ENCODE data around the gene CHCHD6.
A peak's percentile ranks its signal among the peaks of the same experiment; 100 is the strongest.

CHCHD6 gene

DNA sequence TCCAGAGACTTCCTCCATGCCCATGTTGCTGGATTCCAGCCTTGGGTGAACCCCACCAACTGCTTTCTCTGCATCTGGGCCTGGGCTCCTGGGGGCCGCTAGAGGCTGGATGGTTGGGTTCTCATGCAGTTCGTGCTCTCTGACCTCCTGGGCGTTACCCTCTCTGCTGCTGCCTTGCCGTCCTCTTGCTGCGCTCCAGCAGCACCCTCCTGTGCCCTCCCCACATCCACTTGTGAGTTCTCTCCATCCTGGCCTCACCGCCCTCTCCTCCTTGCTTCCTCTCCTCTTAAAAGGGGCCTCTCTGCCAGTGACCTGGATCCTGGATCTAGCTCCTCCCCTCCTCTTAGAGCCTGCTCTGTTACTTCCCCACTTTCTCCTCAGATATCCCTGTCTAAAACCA lies 43.7 kb downstream of the CHCHD6 start:
- DNase-seq: no peak

DNA sequence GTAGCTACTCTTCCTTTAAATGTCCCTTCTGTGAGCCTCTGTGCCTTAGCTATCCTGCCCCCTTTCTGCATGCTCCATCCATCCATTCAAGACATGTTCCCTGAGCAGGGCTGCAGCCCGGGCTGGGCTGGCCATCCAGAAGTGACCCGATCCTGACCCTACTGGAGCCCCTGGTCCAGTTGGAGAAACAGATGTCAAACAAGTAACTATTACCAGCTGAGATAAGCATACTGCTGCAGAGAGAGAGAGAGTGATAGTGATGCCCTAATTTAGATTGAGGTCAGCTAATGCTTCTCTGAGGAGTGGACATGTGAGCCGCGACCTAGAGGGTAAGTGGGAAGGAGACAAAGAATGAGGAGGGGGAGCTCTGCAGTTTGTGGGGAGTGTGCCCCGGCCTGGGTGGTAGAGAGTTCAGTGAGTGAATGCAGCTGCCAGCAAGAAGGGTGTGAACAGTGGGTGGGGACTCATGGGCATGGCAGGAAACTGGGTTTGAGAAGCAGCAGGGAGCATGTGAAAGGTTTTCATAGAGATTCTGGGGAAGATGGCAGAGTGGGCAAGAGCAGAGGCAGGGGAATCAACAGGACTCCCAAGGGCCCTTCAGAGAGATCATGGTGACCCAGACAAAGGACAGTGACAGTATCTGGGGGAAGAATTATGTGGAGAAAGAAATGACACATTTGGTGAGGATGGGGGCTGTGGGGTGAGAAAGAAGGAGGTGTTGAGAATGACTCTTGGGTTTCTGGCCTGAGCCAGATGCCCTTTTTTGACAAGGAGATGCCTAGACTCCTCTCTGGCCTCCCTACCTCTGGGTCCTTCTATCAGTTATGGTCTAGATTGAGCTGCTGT lies 44.9 kb downstream of the CHCHD6 start:
- no peak for DNase-seq

DNA sequence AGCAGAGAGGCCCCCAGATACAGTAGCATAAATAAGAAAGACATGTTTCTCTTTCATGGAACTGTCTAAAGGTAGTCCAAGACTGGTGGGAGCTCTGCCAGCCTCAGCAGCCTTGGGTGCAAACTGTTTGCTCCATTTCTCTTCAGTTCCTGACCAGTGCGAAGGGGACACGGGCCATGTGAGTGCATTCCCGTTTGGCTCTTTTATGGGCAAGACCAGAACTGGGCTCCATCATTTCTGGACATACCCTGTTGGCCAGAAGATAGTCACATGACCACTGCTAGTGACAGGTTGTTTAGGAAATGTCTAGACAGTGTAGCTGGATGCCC lies 45.5 kb downstream of the CHCHD6 start:
- no peak for DNase-seq

DNA sequence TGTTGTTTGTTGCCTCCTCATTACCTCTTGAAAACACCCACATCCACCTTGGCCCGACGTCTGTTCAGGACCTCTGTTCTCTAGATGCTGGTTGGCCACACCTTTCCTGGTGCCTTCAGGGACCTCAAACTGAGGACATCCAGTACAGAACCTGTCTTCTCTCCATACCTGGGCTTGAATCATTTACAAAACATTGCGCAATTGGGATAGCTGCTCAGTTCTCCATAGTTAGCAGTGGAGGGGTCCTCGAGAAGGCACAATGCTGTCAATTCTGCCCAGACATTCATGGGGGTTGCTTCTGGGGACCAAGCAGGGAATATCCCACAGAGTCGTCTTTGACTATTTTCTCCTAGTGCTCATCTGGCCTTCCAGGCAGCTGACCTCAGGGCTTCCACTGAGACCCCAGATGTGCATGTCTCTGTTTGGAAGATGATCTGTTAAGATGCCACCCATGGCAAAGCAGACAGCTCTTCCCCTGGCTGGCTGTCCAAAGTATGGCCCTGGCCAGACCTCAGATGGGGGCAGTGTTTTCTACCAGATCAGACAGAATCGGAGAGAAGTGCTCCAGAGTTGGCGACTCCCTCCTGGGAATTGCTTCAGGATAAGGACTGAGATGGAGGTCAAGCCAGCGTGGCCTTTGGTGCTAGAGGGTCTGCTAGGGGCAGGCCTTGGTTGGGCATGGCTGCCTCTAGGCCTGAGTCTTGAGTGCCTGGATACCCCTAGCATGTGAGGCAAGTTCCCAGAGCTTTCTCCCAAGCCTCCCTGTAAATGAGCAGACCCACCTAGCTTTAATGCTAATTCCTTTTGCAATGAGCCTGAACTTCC lies 46.1 kb downstream of the CHCHD6 start:
- no peak for DNase-seq

DNA sequence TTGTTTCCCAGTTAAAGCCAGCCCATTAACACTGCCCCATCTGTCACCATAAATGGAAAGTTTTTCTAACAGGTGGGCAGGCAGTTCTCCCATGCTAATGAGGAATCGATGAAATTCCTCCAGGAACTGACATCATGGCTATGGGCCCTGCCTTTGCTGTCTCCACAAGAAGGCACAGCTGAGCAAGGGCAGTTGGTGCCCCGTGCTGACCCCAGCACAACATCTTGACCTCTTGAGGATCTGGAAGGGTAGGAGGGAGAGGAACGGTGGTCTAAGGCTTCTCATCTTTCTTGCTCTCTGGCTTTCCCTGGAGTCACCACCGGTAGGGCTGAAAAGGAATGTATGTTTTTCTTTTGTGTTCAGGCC lies 46.7 kb downstream of the CHCHD6 start:
- no peak for DNase-seq

DNA sequence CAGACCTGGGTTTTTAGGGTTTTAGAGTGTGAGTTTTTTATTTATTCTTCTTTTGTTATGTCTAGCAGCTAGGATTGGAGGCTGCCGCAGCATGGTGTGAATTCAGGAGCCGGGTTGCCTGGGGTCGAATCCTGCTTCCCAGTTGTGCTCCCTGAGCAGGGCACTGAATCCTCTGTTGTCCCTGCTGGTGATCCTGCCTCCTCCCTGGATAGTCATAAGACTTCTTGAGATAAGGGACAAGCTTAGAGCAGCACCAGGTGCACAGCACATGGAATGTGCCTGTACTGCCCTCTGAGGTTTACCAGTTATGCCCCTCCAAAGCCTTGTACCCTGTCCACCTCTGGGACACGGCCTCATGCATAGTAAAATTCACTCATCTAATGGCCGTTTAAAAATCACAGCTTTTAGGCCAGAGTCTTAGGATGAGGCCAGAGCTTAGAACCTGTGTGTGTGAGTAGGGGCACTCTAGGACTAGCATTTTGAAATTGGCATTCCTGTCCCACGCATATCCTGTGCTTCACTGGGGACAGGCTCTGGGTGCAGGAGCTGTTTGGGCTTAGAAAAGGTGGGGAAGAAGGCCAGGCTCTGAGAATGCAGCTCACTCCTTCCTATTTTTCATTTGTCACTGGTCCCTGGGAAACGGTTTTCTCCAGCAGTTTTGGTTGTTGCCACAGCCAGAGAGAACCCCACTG lies 47.7 kb downstream of the CHCHD6 start:
- DNase-seq: no peak

DNA sequence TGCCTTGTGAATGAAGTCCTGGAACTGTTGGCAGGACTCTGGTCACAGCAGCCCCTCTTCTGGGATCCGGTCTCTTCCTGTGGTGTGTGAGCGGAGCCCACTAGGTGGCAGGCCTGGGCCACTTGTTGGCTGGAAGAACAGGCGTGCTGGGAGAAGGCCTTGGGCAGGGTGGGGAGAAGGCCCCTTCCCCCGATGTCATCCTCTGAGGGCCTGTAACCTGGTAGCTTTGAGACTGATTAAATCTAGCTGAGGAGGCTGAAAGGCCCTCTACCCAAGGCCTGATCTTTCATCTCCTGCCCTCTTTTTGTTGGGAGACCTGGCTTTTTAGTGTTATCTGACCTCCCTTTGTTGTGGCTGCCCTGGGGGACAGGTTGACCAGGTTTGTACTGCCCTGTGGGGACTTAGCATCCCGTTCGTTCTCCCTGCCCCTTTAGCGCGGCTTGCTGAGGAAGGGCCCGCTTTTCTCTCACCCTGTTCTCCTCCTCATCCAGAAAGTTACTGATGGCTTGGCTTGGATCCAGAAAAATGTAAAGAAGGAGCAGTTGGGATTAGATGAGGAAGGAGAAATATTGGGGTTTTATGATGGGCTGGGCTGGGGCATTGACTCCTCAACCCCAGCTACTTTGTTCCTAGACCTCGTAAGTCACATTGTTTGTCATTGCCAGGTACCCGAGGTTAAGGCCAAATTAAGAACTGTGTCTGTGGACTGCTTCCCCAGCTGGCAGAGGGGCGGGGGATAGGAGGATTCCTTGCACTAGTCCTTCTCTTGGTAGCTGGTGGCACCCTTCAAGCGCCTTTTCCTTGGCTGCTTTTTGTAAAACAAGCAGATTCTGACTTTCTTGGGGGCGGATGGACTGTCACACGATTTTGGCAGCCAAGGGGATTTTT lies 48.5 kb downstream of the CHCHD6 start:
- DNase-seq: peak; percentile 8 to 22

DNA sequence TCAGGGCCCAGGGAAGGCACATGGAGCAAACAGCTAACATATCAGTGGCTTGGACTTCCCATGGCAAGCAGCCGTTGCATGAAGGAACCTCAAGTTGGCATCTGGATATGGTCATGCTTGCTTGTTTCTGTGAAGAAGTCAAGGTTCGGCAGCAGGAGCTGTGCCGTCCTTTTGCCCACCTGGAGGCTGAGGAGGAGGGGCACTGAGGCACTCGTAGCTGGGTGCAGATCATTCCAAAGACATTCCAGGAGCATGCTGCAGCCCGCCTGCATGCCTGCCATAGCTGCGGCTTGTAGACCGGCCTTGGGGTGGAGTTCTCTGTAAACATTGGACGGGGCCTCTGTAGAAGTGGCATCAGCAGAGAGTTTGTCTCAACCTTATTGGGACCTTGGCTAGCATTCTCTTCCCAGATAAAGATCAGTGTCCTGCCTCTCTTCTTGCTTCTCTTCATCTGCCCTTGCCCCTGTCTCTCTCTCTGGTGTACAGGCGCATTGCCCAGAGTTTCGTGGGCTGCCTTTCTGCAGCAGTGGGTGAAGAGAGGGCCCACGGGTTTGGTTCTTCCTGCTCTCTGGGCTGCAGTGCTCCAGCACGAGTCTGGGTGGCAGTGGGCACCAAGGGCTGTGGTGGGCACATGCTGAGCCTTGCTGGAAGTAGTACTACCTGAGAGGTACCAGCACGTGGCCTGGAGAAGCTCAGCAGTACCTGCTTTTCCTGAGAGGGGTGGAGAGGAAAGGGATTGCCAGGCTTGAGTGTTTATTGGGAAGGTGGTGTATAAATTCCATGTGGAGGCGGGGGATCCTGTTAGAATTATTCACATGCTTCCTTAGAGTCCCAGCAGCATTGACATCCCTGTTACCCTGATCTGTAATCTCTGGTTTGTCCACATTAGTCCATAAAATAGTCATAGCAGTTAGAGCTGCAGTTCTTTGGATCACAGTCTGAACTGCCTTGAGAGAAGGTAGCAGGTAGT lies 49.4 kb downstream of the CHCHD6 start:
- DNase-seq: no peak

DNA sequence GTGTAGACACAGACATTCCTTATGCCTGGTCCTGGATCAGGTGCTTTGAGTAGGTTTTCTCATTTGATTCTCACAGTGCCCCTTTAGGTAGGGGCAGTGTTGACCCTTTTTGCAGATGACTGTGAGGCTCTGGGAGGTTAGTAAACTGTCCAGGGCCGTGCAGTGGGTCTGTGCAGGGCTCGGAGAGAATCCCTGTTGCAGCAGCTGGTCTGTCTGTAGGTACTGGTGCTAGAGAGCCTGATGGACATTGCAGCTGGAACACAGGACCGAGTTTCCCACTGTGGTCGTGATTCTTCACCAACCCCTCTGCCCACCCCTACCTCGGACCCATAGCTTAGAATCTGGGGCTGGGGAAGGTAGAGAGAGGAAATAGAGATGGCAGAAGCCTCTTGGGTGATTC lies 51.8 kb downstream of the CHCHD6 start:
- no peak for DNase-seq

DNA sequence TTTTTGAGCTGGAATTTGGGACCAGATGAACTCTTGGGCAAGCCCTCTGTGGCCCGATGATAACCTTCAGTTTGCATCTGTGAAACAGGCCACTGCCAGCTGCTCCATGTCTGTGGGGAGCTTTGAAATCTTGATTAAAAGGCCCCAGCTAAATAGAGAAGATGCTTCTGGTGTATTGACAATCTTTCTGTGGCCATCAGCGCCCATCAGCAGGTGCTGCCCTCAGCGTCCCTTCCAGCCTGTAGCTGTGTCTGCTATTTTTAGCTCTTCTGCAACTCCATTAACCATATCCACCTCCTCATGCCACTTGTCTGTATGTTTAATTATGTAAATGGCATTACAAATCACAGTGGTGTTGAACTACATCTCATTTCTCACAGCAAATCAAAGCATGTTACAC lies 54.0 kb downstream of the CHCHD6 start:
- DNase-seq: no peak

DNA sequence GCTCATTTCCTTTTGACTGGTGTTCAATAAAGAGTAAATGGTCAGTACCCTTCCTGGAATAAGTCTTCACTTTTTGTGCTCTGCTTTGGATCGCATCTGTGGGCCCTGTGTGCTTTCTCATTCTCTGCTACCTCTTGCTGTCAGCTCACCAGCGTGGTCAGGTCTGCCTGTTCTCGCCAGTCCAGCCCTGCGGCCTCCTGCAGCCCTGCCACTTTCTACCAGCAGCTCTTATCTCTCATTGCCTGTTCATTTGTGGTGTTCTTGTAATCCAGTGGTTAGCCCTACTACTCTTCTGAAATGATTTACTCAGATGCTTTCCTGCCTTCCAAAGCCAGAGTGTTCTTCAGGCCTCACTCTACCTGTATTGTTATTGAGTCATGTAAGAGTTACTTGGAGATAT lies 54.8 kb downstream of the CHCHD6 start:
- no peak for DNase-seq

DNA sequence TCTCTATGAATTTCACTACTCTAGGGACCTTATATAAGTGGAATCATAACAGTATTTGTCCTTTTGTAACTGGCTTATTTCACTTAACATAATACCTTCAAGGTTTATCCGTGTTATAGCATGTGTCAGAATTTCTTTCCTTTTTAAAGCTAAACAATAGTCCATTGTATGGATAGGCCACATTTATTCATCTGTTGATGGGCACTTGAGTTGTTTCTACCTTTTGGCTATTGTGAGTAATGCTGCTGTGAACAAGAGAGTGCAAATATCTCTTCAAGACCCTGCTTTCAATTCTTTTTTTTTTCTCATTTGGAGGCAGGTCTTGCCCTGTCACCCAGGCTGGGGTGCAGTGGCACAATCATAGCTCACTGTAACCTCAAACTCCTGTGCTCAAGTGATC lies 56.5 kb downstream of the CHCHD6 start:
- DNase-seq: no peak

DNA sequence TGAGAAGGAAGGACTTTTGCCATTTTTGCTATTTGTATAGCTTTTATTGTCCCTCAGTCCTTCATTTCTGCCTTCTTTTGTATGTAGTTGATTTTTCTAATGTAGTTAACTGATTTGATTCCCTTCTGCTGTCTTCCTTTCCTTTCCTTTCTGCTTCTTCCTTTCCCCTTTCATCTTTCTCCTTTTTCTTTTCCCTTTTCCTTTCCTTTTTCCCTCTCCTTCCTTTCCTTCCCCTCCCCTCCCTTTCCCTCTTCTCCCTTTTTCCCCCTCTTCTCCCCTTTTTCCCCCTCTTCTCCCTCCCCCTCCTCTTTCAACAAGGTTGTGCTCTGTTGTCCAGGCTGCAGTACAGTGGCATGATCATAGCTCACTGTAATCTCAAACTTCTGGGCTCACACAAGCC lies 59.0 kb downstream of the CHCHD6 start:
- no peak for DNase-seq

DNA sequence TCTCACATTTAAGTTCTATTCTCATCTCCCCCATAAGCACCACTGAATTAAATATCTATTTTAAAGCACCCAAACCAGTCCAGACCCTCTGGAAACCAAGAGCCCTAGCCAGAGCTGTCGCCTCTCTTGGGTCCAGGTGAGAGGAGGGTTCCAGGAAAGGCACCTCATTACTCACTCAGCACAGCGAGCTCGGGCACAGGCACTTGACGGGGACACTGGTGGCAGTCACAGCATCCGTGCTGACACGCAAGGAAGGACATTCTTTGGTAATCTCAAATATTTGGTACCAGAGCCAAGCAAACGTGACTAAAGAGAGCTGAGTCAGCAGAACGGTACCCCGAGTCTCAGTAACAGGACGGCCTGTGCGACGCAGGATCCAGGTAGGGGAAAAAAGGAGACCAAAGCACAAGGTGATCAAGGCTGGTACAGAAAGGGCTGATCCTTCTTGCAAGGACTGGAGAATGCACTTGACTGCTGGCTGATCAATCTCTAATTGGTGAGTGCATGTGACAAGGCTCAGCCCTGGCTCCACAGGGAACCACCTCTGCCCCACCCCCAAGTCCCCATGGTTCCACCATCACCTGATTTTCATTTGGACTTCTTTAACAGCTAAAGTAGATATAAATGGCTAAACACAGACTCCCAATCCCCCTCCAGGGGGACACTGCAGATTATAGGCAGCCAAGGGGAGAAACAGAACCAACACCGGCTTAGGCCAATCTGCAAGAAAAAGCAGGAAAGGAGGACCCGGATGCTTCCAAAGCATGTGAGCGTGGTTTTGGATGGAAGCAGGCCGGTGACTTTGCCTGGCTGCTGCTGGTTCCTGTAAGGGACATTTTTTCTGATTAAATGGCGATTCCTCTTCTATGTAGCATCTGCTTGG lies 61.4 kb downstream of the CHCHD6 start:
- no peak for DNase-seq

DNA sequence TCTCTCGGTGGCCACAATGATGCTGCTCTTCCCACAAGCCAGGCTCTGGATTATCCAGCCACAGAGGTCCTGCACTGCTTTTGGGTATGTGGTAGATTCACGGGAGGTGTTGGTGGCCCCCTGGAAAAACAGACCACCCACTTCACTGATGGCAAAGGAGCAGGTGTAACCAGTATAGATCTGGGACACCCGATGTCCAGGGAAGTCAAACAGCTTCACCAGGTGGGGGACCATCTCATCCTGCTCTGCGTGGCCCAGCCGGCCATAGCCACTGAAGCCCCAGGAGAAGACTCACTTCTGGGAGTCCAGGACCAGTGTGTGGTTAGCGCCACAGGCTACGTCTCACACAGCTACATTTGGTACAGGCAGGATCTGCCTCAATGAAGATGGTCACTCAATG lies 62.6 kb downstream of the CHCHD6 start:
- no peak for DNase-seq

DNA sequence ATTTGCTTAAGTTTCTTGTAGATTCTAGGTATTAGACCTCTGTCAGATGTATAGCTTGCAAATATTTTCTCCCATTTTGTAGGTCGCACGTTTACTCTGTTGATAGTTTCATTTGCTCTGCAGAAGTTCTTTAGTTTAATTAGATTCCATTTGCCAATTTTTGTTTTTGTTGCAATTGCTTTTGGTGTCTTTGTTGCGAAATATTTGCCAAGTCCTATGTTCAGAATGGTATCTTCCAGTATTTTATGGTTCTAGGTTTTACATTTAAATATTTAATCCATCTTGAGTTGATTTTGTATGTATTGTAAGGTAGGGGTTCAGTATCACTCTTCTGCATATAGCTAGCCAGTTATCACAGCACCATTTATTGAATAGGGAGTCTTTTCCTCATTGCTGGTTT lies 64.9 kb downstream of the CHCHD6 start:
- no peak for DNase-seq

DNA sequence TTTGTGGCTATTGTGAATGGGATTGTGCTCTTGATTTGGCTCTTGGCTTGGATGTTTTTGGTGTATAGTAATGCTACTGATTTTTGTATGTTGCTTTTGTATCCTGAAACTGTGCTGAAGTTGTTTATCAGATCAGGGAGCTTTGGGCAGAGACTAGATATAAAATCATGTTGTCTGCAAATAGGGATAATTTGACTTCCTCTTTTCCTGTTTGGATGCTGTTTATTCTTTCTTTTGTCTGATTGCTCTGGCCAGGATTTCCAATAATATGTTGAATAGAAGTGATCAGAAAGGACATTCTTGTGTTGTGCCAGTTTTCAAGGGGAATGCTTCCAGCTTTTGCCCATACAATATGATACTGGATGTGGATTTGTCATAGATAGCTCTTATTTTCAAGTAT lies 66.1 kb downstream of the CHCHD6 start:
- DNase-seq: no peak

DNA sequence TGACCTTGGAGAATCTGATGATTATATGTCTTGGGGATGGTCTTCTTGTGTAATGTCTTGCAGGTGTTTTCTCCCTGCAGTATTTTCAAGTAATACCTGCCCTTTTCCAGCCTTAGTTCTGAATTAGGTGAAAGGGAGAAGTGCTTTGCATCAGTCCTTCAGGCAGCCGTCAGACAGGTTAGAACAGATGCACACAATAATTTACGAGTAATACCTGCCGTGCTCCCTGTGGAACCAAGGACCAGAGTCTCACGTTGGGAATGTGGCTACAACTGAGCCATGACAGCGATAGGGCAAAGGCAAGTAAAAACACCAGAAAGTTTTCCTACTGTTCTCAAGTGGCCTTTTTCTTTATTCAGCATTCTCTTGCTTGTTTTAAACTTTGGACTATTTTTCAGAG lies 69.1 kb downstream of the CHCHD6 start:
- DNase-seq: no peak

DNA sequence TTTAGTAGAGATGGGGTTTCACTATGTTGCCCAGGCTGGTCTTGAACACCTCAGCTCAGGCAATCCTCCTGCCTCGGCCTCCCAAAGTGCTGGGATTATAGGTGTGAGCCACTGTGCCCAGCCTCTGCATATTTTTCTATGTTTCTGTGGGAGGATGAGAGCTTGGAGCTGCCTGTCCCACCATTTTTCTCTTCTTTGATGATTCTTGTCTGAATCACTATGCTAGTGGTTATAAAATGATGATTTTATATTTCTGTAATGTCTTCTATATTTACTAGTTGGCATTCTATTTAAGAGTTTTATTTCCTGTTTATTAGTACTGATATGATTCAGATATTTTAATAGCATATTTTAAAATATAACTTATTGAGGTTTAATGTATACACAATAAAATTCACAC lies 69.7 kb downstream of the CHCHD6 start:
- no peak for DNase-seq

DNA sequence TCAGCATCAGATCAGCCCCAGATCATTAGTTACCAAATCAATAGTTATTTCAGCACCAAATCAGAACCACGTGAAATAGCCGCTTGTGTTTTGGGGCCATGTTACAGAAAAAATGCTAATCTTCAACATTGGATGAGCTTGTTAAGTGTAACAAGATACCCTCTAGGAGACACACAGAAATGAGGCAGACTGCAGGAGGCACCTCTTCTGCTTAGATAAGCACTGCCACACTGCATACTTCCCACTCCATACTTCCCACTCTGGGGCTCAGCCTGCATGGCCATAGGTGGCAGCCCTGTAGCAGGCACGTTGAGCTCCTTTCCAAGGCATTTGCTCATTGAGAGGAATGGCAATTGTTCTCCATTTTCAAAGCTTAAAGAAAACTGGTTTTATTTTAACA lies 73.3 kb downstream of the CHCHD6 start:
- no peak for DNase-seq

DNA sequence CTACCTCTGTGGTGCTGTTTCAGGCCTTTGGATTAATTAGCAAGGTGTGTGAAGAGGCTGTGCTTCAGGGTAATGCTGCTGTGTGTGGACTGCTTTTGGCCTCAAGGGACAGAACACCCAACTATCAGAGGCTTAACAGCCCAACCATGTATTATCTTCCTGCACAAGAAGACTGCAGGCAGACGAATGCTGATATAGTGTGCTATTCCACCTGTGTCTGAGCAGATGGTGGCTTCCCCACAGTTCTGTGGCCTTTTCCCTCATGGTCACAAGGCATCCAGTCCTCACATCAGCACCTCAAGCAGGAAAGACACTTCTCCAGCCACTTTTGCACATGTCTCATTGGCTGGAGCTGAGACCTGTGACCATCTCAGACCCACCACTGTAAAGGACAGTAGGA lies 76.6 kb downstream of the CHCHD6 start:
- no peak for DNase-seq

Measured in activated CD4-positive, alpha-beta T cell treated with anti-CD3 and anti-CD28 coated beads, Interleukin-2, amount 50 U/mL, for 4 hours (primary cell).